GM12891 (cell line): ENCODE measurements around the gene OPRM1.

Experiments used
- POLR2A ChIP-seq: IDR thresholded peaks from 2 replicates; pipeline ENCODE4 v1.6.1; 2011; ENCODE audit warnings: low read depth, low read length, control low read depth
- POLR2AphosphoS5 ChIP-seq: IDR thresholded peaks from 2 replicates; pipeline ENCODE4 v1.6.1; 2011; ENCODE audit warnings: low read depth, low read length, control low read depth
- SPI1 ChIP-seq: IDR thresholded peaks from 2 replicates; pipeline ENCODE4 v1.6.1; 2011; ENCODE audit warnings: low read depth, low read length, control low read depth
- TAF1 ChIP-seq: IDR thresholded peaks from 2 replicates; pipeline ENCODE4 v1.6.1; 2011; ENCODE audit warnings: low read depth, low read length, control low read depth

GRCh38 chr6:154202958-154203357, 163.9 kb downstream of the OPRM1 start:
- TF ChIP-seq TAF1 (no peak), POLR2AphosphoS5 (no peak), POLR2A (no peak), SPI1 (no peak)
